ENCODE measurements around the gene ZNF444.
"Not testable (repeated sequence)": the region's sequence is repeated elsewhere in the genome, so short reads cannot be mapped to it uniquely, and the experiment has no call there.

ZNF444 gene

DNA sequence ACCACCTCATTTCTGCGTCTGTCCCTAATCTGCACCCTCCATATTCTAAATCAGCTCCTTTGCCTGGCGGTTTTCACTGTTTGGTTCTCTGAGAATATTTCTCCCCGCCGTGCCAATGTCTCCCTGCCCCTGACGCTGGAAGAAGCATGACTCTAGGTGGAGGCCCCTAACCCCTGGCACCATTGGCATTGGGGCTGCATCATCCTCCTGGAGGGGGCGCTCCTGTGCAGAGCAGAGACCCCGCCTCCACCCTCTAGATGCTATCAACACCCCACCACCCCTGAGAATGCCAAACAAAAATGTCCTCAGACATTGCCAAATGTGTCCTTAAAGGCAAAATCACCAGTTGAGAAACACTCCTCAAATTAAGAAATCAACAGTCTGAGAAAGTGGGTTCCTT lies 50.0 kb downstream of the ZNF444 start:
- no peak for DNase-seq

DNA sequence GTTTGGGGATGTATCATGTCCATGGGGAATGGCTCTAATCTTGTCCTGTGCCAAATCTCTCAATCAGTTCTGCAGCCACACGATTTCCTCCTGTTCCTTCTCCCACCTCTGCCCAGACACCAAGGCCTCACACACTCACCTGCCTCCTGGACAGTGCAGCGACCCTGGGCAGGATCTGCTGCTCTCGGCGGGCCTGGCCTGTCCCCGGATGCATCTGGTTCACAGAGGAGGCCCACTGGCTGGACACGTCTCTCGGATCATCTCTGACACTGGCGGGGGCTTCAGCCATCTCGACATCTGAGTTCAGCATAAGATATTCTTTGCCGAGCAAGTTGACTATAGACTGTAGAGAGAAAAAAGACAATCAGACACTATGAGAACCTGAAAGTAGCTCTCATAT lies 50.6 kb downstream of the ZNF444 start:
- DNase-seq = no peak

DNA sequence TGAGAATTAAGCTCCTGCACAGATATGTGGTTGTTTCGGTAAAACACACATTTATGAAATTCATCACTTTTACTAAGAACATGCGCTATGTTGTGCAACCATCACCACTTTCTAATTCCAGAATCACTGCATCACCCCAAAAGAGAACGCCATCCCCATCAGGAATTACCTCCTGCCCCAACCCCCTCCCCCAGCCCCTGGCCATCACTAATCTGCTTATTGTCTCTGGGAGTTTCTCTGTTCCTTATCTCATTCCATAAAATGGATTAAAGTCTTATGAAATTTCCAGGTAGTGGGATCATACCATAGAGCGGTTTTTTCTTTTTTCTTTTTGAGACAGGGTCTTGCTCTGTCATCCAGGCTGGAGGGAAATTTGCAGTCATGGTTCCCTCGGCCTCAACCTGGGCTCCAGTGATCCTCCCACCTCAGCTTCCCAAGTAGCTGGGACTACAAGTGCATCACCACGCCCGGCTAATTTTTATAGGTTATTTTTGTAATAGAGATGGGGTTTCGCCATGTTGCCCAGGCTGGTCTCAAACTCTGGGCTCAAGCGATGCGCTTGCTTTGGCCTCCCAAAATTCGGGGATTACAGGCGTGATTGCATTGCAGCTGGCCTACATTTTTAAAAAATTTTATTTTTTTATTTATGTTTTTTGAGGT lies 53.0 kb downstream of the ZNF444 start:
- DNase-seq = no peak

GRCh38 chr19:56197646-56198045 lies 56.6 kb downstream of the ZNF444 start, which contains the start of gene ZSCAN5B:
Gene ZSCAN5B, minus strand, starts transcription at chr19:56197783. Its CDS starts 4,731 bp downstream, at chr19:56193052.
- not testable (repeated sequence) for DNase-seq

DNA sequence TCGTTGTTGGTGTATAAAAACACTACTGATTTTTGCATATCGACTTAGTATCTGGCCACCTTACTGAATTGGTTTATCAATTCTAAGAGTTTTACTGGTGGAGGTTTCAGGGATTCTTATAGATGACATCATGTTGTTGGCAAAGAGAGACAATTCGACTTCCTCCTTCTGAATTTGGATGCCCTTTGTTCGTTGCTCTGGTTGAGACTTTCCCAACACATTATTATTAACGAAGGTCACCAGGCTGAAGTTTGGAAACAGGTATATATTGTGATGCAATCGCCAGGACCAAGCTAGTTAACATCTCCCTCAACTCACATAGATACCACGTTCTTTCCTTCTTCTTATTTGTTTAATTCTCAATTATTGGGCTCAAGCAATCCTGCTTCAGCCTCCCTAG lies 58.6 kb downstream of the ZNF444 start:
- DNase-seq = no peak

GRCh38 chr19:56201973-56202372 lies 60.9 kb downstream of the ZNF444 start, which contains the start of gene ZSCAN5C:
Gene ZSCAN5C, plus strand, starts transcription at chr19:56202273. Its CDS starts 3,641 bp downstream, at chr19:56205914.
- DNase-seq = no peak

GRCh38 chr19:56207581-56207980 lies 66.5 kb downstream of the ZNF444 start:
- DNase-seq = not testable (repeated sequence)

- no peak for DNase-seq
Observed at GRCh38 chr19:56209091-56209490, 68.0 kb downstream of the ZNF444 start.

DNA sequence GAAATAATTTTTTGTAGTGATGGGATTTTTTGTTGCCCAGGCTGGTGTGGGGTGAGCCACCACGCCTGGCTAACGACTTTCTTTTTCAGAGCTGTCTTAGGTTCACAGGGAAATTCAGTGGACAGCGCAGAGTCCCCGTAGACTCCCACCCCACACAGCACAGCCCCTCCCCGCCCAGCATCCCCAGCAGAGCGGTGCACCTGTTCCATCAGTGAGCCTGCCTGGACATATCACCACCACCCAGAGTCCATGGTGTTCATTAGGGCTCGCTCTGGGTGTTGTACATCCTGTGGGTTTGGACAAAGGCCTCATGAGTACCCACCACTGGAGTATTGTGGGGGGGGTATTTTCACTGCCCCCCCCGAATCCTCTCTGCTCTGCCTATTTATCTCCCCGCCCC lies 68.9 kb downstream of the ZNF444 start:
- not testable (repeated sequence) for DNase-seq
